Stomach (tissue), 9 donors: ENCODE results near the gene PBX3. TPM values are rescaled to one million over a fixed set of nuclear protein-coding genes. Genes with fewer than 3 reads are reported as not detected.

Experiments
- DNase-seq, 2 donors: peaks; one replicate each; pipeline versions ENCODE4 v3.0.0 to v3.0.0-alpha.2; 2013 to 2019
- H3K27ac ChIP-seq, 5 donors: fragments of 200-600 bp in 4 of 5; sonication (generic) in 4 of 5; one replicate each; pipeline ENCODE4 v1.5.1; 2013 to 2019; ENCODE audit warnings: mild to moderate bottlenecking in 1 of 5, moderate library complexity in 1 of 5
- H3K27me3 ChIP-seq, 3 donors: fragments of 200-600 bp; sonication (generic); one replicate each; pipeline ENCODE4 v1.5.1; 2017 to 2019; ENCODE audit warnings: mixed run types in 1 of 3
- H3K36me3 ChIP-seq, 4 donors: fragments of 200-600 bp; sonication (generic); 1 replicate in 3 of 4; 2 replicates in 1 of 4; pipeline ENCODE4 v1.5.1; 2016 to 2019
- H3K4me1 ChIP-seq, 4 donors: fragments of 200-600 bp; sonication (generic); one replicate each; pipeline ENCODE4 v1.5.1; 2016 to 2019
- H3K4me3 ChIP-seq, 4 donors: fragments of 200-600 bp; sonication (generic) in 3 of 4; one replicate each; pipeline ENCODE4 v1.5.1; 2016 to 2019; ENCODE audit warnings: mild to moderate bottlenecking in 1 of 4
- H3K9me3 ChIP-seq, 4 donors: fragments of 200-600 bp; sonication (generic); one replicate each; pipeline ENCODE4 v1.5.1; 2016 to 2019
- EP300 ChIP-seq: sonication (generic); formaldehyde crosslinking; IDR thresholded peaks from one replicate; pipeline ENCODE4 v1.6.1; 2017; ENCODE audit warnings: antibody characterized with exemption
- POLR2A ChIP-seq, 4 donors: fragments of 450-650 bp; IDR thresholded peaks; one replicate each; pipeline ENCODE4 v1.6.1; 2016; ENCODE audit warnings: antibody characterized with exemption in 4 of 4, control low read depth in 2 of 4, mild to moderate bottlenecking in 1 of 4, moderate library complexity in 1 of 4
- POLR2AphosphoS5 ChIP-seq, 3 donors: sonication (generic); formaldehyde crosslinking; IDR thresholded peaks; one replicate each; pipeline ENCODE4 v1.6.1; 2016; ENCODE audit warnings: antibody characterized with exemption in 3 of 3
- WGBS, 5 donors: extraction: QIAGEN DNeasy Blood & Tissue Kit in 3 of 5; methylation state at CpG; one replicate each; pipeline versions ENCODE4 v1.1.5 to v1.1.7; 2013 to 2018; 5-methylcytosine and 5-hydroxymethylcytosine counted together
- intact Hi-C: fragments of 100-400 bp; cut with DNase I; formaldehyde crosslinking; loops from one replicate; pipeline ENCODE4 v1.15.1; 2023; ENCODE audit warnings: low total_unique reads
- polyA plus RNA-seq, 3 donors: library from polyadenylated mRNA; stranded (reverse); fragments of 200-250 nt; gene quantifications; one replicate each; pipeline ENCODE4 v1.2.3, GENCODE V29; 2013
- total RNA-seq, 5 donors: library from RNA; depleted of rRNA; stranded (reverse); fragments of >200 nt; gene quantifications; one replicate each; pipeline versions ENCODE4 v1.1.0 to v1.2.3, GENCODE V29; 2014 to 2016
- TF ChIP-seq, protein P1 (sequence below), 7 experiments: fragments of 450-650 bp in 4 of 7; fragments of 200-600 bp in 3 of 7; sonication (generic) in 3 of 7; IDR thresholded peaks; one replicate each; pipeline ENCODE4 v1.5.1; 2016 to 2019; ENCODE audit warnings: antibody characterized with exemption in 7 of 7, control low read depth in 2 of 7, mild to moderate bottlenecking in 1 of 7
- donor health status: healthy with polysubstance abuse.
- donor health status: Bipolar disorder and iron deficiency.
- donor health status: healthy.

The PBX3 gene
- total and polyA plus RNA-seq, 8 donors = 9.3 to 59.1 (median 16.2) TPM

DNA sequence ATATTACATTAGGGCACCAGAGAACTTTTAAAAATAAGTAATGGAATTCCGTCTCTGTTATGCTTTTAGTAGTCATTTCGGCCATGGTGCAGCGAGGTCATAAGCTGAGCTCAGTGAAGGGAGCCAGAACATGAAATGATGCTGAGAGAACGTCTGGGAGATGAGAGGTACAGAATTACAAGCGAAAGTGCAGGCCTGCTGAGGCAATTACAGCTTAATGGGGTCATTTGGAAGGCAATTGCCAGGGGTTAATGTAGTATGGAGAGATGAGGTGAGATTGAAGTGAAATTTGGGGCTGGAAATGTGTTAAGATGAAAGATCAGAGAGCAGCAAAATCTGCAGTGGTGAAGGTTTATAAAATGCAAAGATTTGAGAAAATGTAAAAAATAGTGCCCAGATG lies 96.5 kb downstream of the PBX3 start:
- H3K27ac ChIP-seq = peak overlapping the region in 1 of 5 donors; percentile 43
- H3K27me3 ChIP-seq = no peaks in the 10 kb centered on the region
- peaks cover 0 to 51% (median 25%) of the 10 kb centered on the region in 4 donors for H3K4me1 ChIP-seq
- H3K4me3 ChIP-seq = no peak overlapping the region
- intact Hi-C loops = no loop called here
- 45 to 85% (median 77%) methylated on average over 5 of the region's 5 CpGs for WGBS, 5 donors
- DNase-seq = peak in 1 of 2 donors; percentile 64
- no peaks in the 10 kb centered on the region for H3K36me3 ChIP-seq
- H3K9me3 ChIP-seq = no peaks in the 10 kb centered on the region
- no peak for TF ChIP-seq POLR2A (IDR thresholded peaks at IDR 0.05)
- TF ChIP-seq POLR2AphosphoS5 (IDR thresholded peaks at IDR 0.05) = peak in 1 of 3 donors; percentile 17
- TF ChIP-seq, protein P1, sequence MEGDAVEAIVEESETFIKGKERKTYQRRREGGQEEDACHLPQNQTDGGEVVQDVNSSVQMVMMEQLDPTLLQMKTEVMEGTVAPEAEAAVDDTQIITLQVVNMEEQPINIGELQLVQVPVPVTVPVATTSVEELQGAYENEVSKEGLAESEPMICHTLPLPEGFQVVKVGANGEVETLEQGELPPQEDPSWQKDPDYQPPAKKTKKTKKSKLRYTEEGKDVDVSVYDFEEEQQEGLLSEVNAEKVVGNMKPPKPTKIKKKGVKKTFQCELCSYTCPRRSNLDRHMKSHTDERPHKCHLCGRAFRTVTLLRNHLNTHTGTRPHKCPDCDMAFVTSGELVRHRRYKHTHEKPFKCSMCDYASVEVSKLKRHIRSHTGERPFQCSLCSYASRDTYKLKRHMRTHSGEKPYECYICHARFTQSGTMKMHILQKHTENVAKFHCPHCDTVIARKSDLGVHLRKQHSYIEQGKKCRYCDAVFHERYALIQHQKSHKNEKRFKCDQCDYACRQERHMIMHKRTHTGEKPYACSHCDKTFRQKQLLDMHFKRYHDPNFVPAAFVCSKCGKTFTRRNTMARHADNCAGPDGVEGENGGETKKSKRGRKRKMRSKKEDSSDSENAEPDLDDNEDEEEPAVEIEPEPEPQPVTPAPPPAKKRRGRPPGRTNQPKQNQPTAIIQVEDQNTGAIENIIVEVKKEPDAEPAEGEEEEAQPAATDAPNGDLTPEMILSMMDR (IDR thresholded peaks at IDR 0.05) = no peak
- no peak for TF ChIP-seq EP300

DNA sequence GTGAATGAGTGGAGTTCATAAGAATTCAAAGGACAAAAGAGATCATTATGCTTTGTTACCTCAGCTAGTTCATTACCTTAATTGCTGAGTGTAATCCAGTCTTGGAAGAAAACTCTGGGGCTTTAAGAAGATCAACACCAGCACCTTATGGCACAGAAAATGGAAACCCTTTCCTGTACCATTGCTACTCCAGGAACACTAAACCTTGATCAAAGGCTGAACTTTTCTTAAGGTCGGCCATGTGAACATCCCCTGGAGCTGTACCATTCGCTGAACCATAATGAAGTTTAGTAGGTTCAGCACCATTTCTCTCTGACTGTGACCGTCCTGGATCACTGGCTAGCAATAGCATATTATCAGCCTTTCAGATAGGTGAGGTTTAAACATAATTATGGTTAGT lies 97.4 kb downstream of the PBX3 start:
- TF ChIP-seq, protein P1 (IDR thresholded peaks at IDR 0.05) = no peak
- no peak for TF ChIP-seq EP300
- TF ChIP-seq POLR2A (IDR thresholded peaks at IDR 0.05) = no peak
- TF ChIP-seq POLR2AphosphoS5 (IDR thresholded peaks at IDR 0.05) = no peak
- H3K4me1 ChIP-seq = peaks cover 0 to 46% (median 21%) of the 10 kb centered on the region in 4 donors
- H3K9me3 ChIP-seq = no peaks in the 10 kb centered on the region
- no peaks in the 10 kb centered on the region for H3K36me3 ChIP-seq
- no peaks in the 10 kb centered on the region for H3K27me3 ChIP-seq
- WGBS, 5 donors = 89 to 96% (median 94%) methylated on average over 3 of the region's 3 CpGs
- intact Hi-C loops = no loop called here
- H3K4me3 ChIP-seq = no peak overlapping the region
- H3K27ac ChIP-seq = no peak overlapping the region
- DNase-seq = no peak

DNA sequence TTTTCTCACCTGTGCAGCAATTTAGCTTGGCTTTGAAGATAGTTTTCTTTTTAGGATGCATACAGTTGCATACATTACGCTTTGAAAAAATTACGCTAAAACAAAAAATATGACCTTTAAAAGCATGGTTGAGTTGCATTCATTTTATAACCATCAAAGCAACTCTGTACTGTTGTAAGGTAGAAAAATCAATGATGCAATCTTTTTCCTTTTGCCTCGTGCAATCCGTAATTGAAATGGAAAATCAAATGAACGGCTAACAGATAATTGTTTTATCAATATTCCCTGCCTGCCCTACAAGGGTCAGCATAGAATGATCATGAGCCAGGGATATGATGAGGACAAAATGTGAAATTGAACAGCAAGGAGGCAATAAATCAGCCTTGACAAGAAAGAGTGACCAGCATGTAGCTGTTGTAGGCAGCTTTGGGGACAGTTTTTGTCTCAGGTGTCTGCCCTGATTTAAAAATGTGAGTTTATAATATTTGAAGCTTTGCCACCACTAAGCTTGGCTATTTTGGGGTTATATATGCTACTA lies 98.2 kb downstream of the PBX3 start:
- Histone ChIP-seq H3K27me3 (no peaks in the 10 kb centered on the region), H3K36me3 (no peaks in the 10 kb centered on the region), H3K27ac (no peak overlapping the region), H3K4me3 (no peak overlapping the region), H3K9me3 (no peaks in the 10 kb centered on the region), H3K4me1 (peaks cover 0 to 41% (median 17%) of the 10 kb centered on the region in 4 donors)
- WGBS, 5 donors = 95 to 98% (median 97%) methylated on average over 5 of the region's 5 CpGs
- intact Hi-C loops = no loop called here
- no peak for TF ChIP-seq EP300
- TF ChIP-seq POLR2A (IDR thresholded peaks at IDR 0.05) = no peak
- no peak for TF ChIP-seq POLR2AphosphoS5 (IDR thresholded peaks at IDR 0.05)
- TF ChIP-seq, protein P1 (IDR thresholded peaks at IDR 0.05) = no peak
- DNase-seq = no peak

DNA sequence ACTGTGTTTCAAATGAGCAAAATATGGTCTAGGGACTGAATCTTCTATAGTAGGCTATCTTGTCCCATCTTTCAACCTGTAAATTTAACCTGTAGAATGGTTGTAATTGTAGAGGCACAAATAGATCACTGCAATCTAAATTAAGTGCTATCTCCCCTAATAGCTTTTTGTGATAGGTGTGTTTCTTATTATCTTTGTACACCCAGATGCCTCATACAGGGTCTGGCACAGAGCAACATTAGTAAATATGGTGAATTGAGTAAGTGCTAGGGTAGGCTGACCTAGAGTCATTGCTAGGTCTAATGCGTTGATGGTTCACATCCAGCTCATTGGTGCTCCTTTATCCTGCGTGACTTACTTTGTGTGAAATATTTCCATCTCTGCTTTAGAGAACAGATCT lies 100.6 kb downstream of the PBX3 start:
- no peaks in the 10 kb centered on the region for H3K27me3 ChIP-seq
- H3K27ac ChIP-seq = no peak overlapping the region
- TF ChIP-seq POLR2AphosphoS5 (IDR thresholded peaks at IDR 0.05) = no peak
- TF ChIP-seq EP300 = no peak
- TF ChIP-seq, protein P1 (IDR thresholded peaks at IDR 0.05) = no peak
- no peak for TF ChIP-seq POLR2A (IDR thresholded peaks at IDR 0.05)
- H3K4me3 ChIP-seq = no peak overlapping the region
- no peak for DNase-seq
- intact Hi-C loops = no loop called here
- H3K36me3 ChIP-seq = no peaks in the 10 kb centered on the region
- peaks cover 0 to 37% (median 10%) of the 10 kb centered on the region in 4 donors for H3K4me1 ChIP-seq
- 74 to 100% (median 96%) methylated on average over 2 of the region's 2 CpGs for WGBS, 5 donors
- H3K9me3 ChIP-seq = no peaks in the 10 kb centered on the region
